IMR-90 (cell line): ENCODE data around the gene WDR81. TPM values are rescaled to one million over a fixed set of nuclear protein-coding genes. Genes with fewer than 3 reads are reported as not detected.

Source experiments
- ATAC-seq: fragments of 200-7000 bp; cut with Tn5 transposase; 2 replicates; pipeline ENCODE4 v1.9.1; 2020; ENCODE audit warnings: low read depth, mild to moderate bottlenecking, moderate library complexity
- BruUV-seq: library from RNA; stranded (reverse); fragments of 400-500 nt; replicated peaks from 2 replicates; lab custom pipeline; 2021; lab: Mats Ljungman, UMichigan
- CTCF ChIA-PET: fragments of 300-600 bp; formaldehyde crosslinking; extraction: SDS; loops from one replicate; lab custom pipeline; 2021; ENCODE audit warnings: antibody characterized with exemption; lab: Yijun Ruan, JAX
- POLR2A ChIA-PET: fragments of 300-600 bp; sonication (Branson Sonifier 250); formaldehyde crosslinking; loops from one replicate; lab custom pipeline; 2022; ENCODE audit warnings: antibody characterized with exemption; ENCODE audit not compliant: unreplicated experiment; lab: Charles Lee
- DNase-seq: peaks from one replicate; pipeline ENCODE4 v3.0.0; 2013
- H2AFZ ChIP-seq: replicated peaks from 2 replicates; pipeline ENCODE3; 2013; ENCODE audit warnings: low read length, mild to moderate bottlenecking; ENCODE audit not compliant: poor library complexity
- H2AK5ac ChIP-seq: 2 replicates; pipeline ENCODE4 v1.6.1; 2013; ENCODE audit warnings: low read depth, low read length, inconsistent platforms
- H2AK9ac ChIP-seq: replicated peaks from 2 replicates; pipeline ENCODE3; 2013; ENCODE audit warnings: mild to moderate bottlenecking, low read depth, low read length, moderate library complexity; ENCODE audit not compliant: poor library complexity
- H2BK120ac ChIP-seq: 2 replicates; pipeline ENCODE4 v1.6.1; 2013; ENCODE audit warnings: low read depth, low read length, inconsistent platforms
- H2BK15ac ChIP-seq: 3 replicates; pipeline ENCODE4 v1.6.1; 2013; ENCODE audit warnings: low read depth, low read length, inconsistent platforms
- H2BK20ac ChIP-seq: 2 replicates; pipeline ENCODE4 v1.6.1; 2013; ENCODE audit warnings: low read depth, mild to moderate bottlenecking, inconsistent platforms, low read length, moderate library complexity
- H2BK5ac ChIP-seq: 2 replicates; pipeline ENCODE4 v1.6.1; 2013; ENCODE audit warnings: mild to moderate bottlenecking, low read depth, low read length, inconsistent platforms; ENCODE audit not compliant: poor library complexity, severe bottlenecking
- H3K14ac ChIP-seq: replicated peaks from 2 replicates; pipeline ENCODE4 v1.6.1; 2013; ENCODE audit warnings: low read depth, low read length, inconsistent platforms
- H3K18ac ChIP-seq: 2 replicates; pipeline ENCODE4 v1.6.1; 2013; ENCODE audit warnings: low read depth, low read length, control low read depth
- H3K23ac ChIP-seq: 2 replicates; pipeline ENCODE4 v1.6.1; 2013; ENCODE audit warnings: low read depth, low read length, inconsistent platforms
- H3K27ac ChIP-seq: 2 replicates; pipeline ENCODE4 v1.5.1; 2013; ENCODE audit warnings: mild to moderate bottlenecking, control low read depth, low read length; ENCODE audit not compliant: insufficient read depth
- H3K27me3 ChIP-seq: 2 replicates; pipeline ENCODE4 v1.6.1; 2013; ENCODE audit warnings: low read length; ENCODE audit not compliant: control insufficient read depth, insufficient read depth
- H3K36me3 ChIP-seq: 2 replicates; pipeline ENCODE4 v1.6.1; 2013; ENCODE audit warnings: low read length, mixed read lengths; ENCODE audit not compliant: control insufficient read depth, insufficient read depth
- H3K4ac ChIP-seq: 2 replicates; pipeline ENCODE4 v1.6.1; 2013; ENCODE audit warnings: low read depth, low read length, inconsistent platforms
- H3K4me1 ChIP-seq: 2 replicates; pipeline ENCODE4 v1.6.1; 2013; ENCODE audit warnings: low read length, mixed read lengths; ENCODE audit not compliant: control insufficient read depth, insufficient read depth
- H3K4me2 ChIP-seq: 2 replicates; pipeline ENCODE4 v1.6.1; 2013; ENCODE audit warnings: low read depth, mild to moderate bottlenecking, control low read depth, low read length, moderate library complexity
- H3K4me3 ChIP-seq: 2 replicates; pipeline ENCODE4 v1.5.1; 2013; ENCODE audit warnings: low read depth, mild to moderate bottlenecking, control low read depth, low read length, moderate library complexity; ENCODE audit not compliant: insufficient read depth
- H3K56ac ChIP-seq: 2 replicates; pipeline ENCODE4 v1.6.1; 2013; ENCODE audit warnings: low read length, inconsistent platforms; ENCODE audit not compliant: insufficient read depth; ENCODE audit errors: extremely low read depth
- H3K79me1 ChIP-seq, 2 experiments: 2 replicates each; pipeline ENCODE4 v1.6.1; 2013; ENCODE audit warnings: low read length in 2 of 2, inconsistent platforms in 1 of 2, low read depth in 1 of 2
- H3K9ac ChIP-seq: 2 replicates; pipeline ENCODE4 v1.6.1; 2013; ENCODE audit warnings: low read depth, low read length, control low read depth
- H3K9me1 ChIP-seq: 2 replicates; pipeline ENCODE4 v1.6.1; 2013; ENCODE audit warnings: low read length, inconsistent platforms; ENCODE audit not compliant: insufficient read depth
- H3K9me3 ChIP-seq: 2 replicates; pipeline ENCODE4 v1.6.1; 2013; ENCODE audit warnings: low read length; ENCODE audit not compliant: control insufficient read depth, insufficient read depth
- H4K20me1 ChIP-seq: 2 replicates; pipeline ENCODE4 v1.6.1; 2013; ENCODE audit warnings: low read length, inconsistent platforms; ENCODE audit not compliant: insufficient read depth
- H4K5ac ChIP-seq: 2 replicates; pipeline ENCODE4 v1.6.1; 2013; ENCODE audit warnings: mild to moderate bottlenecking, low read depth, low read length, control low read depth
- H4K8ac ChIP-seq, 2 experiments: 2 replicates each; pipeline ENCODE4 v1.6.1; 2013; ENCODE audit warnings: low read depth in 2 of 2, low read length in 2 of 2, control low read depth in 1 of 2, inconsistent platforms in 1 of 2
- H4K91ac ChIP-seq: 2 replicates; pipeline ENCODE4 v1.6.1; 2013; ENCODE audit warnings: low read depth, low read length, inconsistent platforms; ENCODE audit not compliant: insufficient read depth
- CEBPB ChIP-seq: IDR thresholded peaks from 2 replicates; pipeline ENCODE4 v1.6.1; 2012; ENCODE audit warnings: low read depth, low read length, improper control_type of control experiment
- FOS ChIP-seq: fragments of 150-350 bp; IDR thresholded peaks from 2 replicates; pipeline ENCODE4 v1.6.1; 2016; ENCODE audit warnings: low read depth, low read length
- MXI1 ChIP-seq: IDR thresholded peaks from 2 replicates; pipeline ENCODE4 v1.6.1; 2012; ENCODE audit warnings: low read depth, mild to moderate bottlenecking, low read length, moderate library complexity, borderline replicate concordance
- POLR2A ChIP-seq: IDR thresholded peaks from 2 replicates; pipeline ENCODE4 v1.6.1; 2012; ENCODE audit warnings: mild to moderate bottlenecking, low read depth, low read length
- RCOR1 ChIP-seq: IDR thresholded peaks from 2 replicates; pipeline ENCODE4 v1.6.1; 2012; ENCODE audit warnings: mild to moderate bottlenecking, low read length, improper control_type of control experiment; ENCODE audit not compliant: insufficient replicate concordance
- WGBS, 2 experiments: methylation state at CpG; one replicate each; pipeline versions ENCODE4 v1.1.5 to v1.1.7; 2013; ENCODE audit warnings: missing lambda C conversion rate in 2 of 2; ENCODE audit not compliant: insufficient read length in 1 of 2; ENCODE audit errors: extremely low coverage in 2 of 2; 5-methylcytosine and 5-hydroxymethylcytosine counted together
- dilution Hi-C: fragments of 300-500 bp; cut with HindIII; formaldehyde crosslinking; loops from one replicate; pipeline ENCODE4 v1.14.3; 2018; ENCODE audit warnings: low sequenced_read_pairs; ENCODE audit not compliant: unreplicated experiment
- in situ Hi-C: fragments of 300-500 bp; cut with MboI; formaldehyde crosslinking; loops from 3 replicates; pipeline ENCODE4 v1.14.3; 2019; ENCODE audit warnings: low sequenced_read_pairs, inconsistent platforms, mixed read lengths
- intact Hi-C: fragments of 100-400 bp; cut with micrococcal nuclease; formaldehyde crosslinking; loops from 2 replicates; pipeline ENCODE4 v1.10.0; 2022
- polyA plus RNA-seq, 3 experiments: library from polyadenylated mRNA; depleted of rRNA; stranded (reverse); fragments of >200 nt; gene quantifications; 2 replicates each; pipeline ENCODE4 v1.2.3, GENCODE V29; 2012; ENCODE audit warnings: low replicate concordance in 1 of 3
- total RNA-seq: library from RNA; depleted of rRNA; stranded (reverse); fragments of >200 nt; gene quantifications from 2 replicates; pipeline ENCODE4 v1.2.3, GENCODE V29; 2012

The WDR81 gene
- total and polyA plus RNA-seq, 2 of the 4 experiments (the other 2 are of a cell fraction) = 3.0 to 8.4 TPM

DNA sequence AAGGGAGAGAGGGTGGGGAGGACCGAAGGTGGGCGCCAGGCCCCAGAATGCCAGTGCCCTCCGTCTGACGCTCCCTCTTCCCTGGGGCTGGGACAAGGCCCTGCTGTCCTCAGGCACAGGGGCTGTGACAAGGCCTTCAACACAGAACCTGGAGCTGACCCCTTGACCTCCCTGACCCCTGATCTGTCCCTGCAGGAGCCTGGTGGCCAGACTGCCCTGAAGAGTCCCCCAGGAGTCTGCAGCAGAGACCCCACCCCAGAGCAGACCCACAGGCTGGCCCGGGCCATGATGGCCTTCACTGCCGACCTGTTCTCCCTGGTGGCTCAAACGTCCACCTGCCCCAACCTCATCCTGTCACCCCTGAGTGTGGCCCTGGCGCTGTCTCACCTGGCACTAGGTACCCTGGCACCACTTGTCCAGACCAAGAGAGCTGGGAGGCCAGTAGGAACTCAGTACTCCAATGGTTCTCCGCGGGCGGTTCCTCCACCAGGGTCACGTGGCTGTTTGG lies 21.1 kb downstream of the WDR81 start:
- Histone ChIP-seq H3K14ac (no peak overlapping the region), H3K4me2 (no peak overlapping the region), H3K4me3 (no peak overlapping the region), H3K9ac (no peak overlapping the region), H3K27me3 (peaks cover 2% of the 10 kb centered on the region; the same call in 1 of the 2 replicates), H4K20me1 (no peaks in the 10 kb centered on the region), H2BK15ac (no peak overlapping the region), H3K56ac (no peak overlapping the region), H2AFZ (no peak overlapping the region), H3K18ac (no peak overlapping the region), H3K4me1 (no peaks in the 10 kb centered on the region; the same call in 1 of the 2 replicates), H2BK120ac (no peak overlapping the region), H2AK5ac (no peak overlapping the region), H3K23ac (no peak overlapping the region), H4K8ac (no peak overlapping the region), H4K5ac (no peak overlapping the region), H2BK20ac (no peak overlapping the region), H3K9me1 (no peaks in the 10 kb centered on the region), H2AK9ac (no peak overlapping the region), H2BK5ac (no peak overlapping the region), H3K4ac (no peak overlapping the region), H3K79me1 (no peaks in the 10 kb centered on the region), H3K27ac (no peak overlapping the region), H3K36me3 (no peaks in the 10 kb centered on the region), H3K9me3 (peaks cover 6% of the 10 kb centered on the region; the same call in 1 of the 2 replicates), H4K91ac (no peak overlapping the region)
- TF ChIP-seq CEBPB = no peak
- TF ChIP-seq POLR2A = no peak
- TF ChIP-seq MXI1 = no peak
- TF ChIP-seq RCOR1 = no peak
- TF ChIP-seq FOS = no peak
- DNase-seq (no peak), ATAC-seq (no peak)
- ChIA-PET POLR2A (no interaction called here), CTCF (no interaction called here)
- in situ Hi-C loops = no loop called here
- intact Hi-C loops = no loop called here
- WGBS, 2 experiments = 80% methylated on average over 2 of the region's 12 CpGs; no CpG with 5 or more reads in 1 of the 2 experiments
- dilution Hi-C loops = no loop called here
- no TSS peak for BruUV-seq
